HCT116 (cell line): ENCODE data around the gene PSME4.

Experiments
- EGR1 ChIP-seq: IDR thresholded peaks from 2 replicates; pipeline ENCODE4 v1.6.1; 2012; ENCODE audit warnings: low read depth
- EZH2 ChIP-seq: fragments of 200-600 bp; sonication (generic); IDR thresholded peaks from 2 replicates; pipeline ENCODE4 v1.6.1; 2017; ENCODE audit warnings: antibody characterized with exemption, mixed run types
- POLR2AphosphoS5 ChIP-seq: IDR thresholded peaks from 2 replicates; pipeline ENCODE4 v1.6.1; 2011; ENCODE audit warnings: mild to moderate bottlenecking, low read depth, low read length, moderate library complexity
- REST ChIP-seq: IDR thresholded peaks from 2 replicates; pipeline ENCODE4 v1.6.1; 2012; ENCODE audit warnings: low read depth
- SRF ChIP-seq: IDR thresholded peaks from 2 replicates; pipeline ENCODE4 v1.6.1; 2012; ENCODE audit warnings: low read depth
- TCF7L2 ChIP-seq: IDR thresholded peaks from 2 replicates; pipeline ENCODE4 v1.7.0; 2011; ENCODE audit warnings: borderline replicate concordance, inconsistent platforms; ENCODE audit not compliant: insufficient read depth, insufficient read length; ENCODE audit errors: extremely low read depth

DNA sequence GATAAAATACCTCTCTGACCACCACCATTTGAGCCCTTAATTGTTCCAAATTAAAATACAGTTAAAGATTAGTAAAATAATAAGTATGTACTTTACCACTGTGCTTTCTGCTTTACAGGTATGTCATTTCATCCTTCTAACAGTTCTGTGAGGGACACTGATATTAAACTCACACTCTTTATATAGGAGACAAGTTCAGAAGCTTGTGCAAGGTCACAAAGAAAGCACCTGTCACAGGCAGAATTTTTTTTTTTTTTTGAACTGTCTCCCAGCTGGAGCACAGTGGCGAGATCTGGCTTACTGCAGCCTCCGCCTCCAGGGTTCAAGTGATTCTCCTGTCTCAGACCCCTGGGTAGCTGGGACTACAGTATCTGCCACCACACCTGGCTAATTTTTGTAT, 89.4 kb downstream of the PSME4 start:
- TF ChIP-seq POLR2AphosphoS5 (no peak), EGR1 (no peak), SRF (no peak), TCF7L2 (no peak), REST (no peak), EZH2 (no peak)
